Activated naive CD4-positive, alpha-beta T cell treated with anti-CD3 and anti-CD28 coated beads for 36 hours (primary cell): ENCODE measurements around the gene UNC79. TPM values are rescaled to one million over a fixed set of nuclear protein-coding genes. Genes with fewer than 3 reads are reported as not detected.

Experiments
- CTCF ChIA-PET: fragments of 350-600 bp; sonication (Branson Sonifier 250); formaldehyde crosslinking; loops from one replicate; lab custom pipeline; 2021; ENCODE audit warnings: antibody characterized with exemption; lab: Charles Lee
- DNase-seq: peaks from one replicate; pipeline ENCODE4 v3.0.0-alpha.2; 2020
- H3K27ac Mint-ChIP-seq: one replicate; pipeline ENCODE4 v1.8.0; 2021; ENCODE audit warnings: mild to moderate bottlenecking, mixed read lengths
- H3K27me3 Mint-ChIP-seq: one replicate; pipeline ENCODE4 v1.8.0; 2021; ENCODE audit warnings: low read depth, mixed read lengths
- H3K36me3 Mint-ChIP-seq: one replicate; pipeline ENCODE4 v1.8.0; 2021; ENCODE audit warnings: low read depth, mixed read lengths
- H3K4me1 Mint-ChIP-seq: one replicate; pipeline ENCODE4 v1.8.0; 2021; ENCODE audit warnings: low read depth, mixed read lengths
- H3K4me3 Mint-ChIP-seq: one replicate; pipeline ENCODE4 v1.8.0; 2021; ENCODE audit warnings: mild to moderate bottlenecking, moderate library complexity, mixed read lengths
- H3K9me3 Mint-ChIP-seq: one replicate; pipeline ENCODE4 v1.8.0; 2021; ENCODE audit warnings: mixed read lengths
- intact Hi-C: fragments of 100-400 bp; cut with micrococcal nuclease; formaldehyde crosslinking; loops from one replicate; pipeline ENCODE4 v1.15.1; 2023
- total RNA-seq, 2 experiments: library from RNA; stranded (reverse); gene quantifications; one replicate each; pipeline ENCODE4 v1.2.3, GENCODE V29; 2021

Gene UNC79
- total RNA-seq, 2 experiments from 2014 or later = 0.02 to 0.07 TPM

DNA sequence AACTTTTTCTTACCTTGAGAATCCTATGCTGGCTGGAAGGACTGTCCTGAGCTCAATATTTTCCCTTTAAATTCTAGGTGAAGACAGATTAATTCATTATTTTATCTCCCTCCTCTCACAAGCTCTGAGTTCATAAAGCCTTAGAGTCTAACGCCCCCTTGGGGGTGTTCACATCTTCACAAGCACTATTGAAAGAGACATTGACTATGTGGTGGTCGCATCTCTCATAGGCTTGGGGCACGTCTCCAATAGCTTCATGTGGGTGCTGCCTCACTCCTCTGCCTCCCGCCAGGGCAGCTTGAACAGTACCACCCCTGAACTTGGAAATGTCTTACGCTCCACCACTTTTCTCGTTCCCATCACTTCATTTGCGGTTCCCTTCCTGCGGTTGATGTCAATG is 106.2 kb downstream of the UNC79 start:
- peaks cover 19% of the 10 kb centered on the region for H3K27me3 Mint-ChIP-seq
- H3K4me3 Mint-ChIP-seq = no peak overlapping the region
- H3K4me1 Mint-ChIP-seq = no peaks in the 10 kb centered on the region
- CTCF ChIA-PET = no interaction called here
- no peak for DNase-seq
- H3K36me3 Mint-ChIP-seq = no peaks in the 10 kb centered on the region
- no peaks in the 10 kb centered on the region for H3K9me3 Mint-ChIP-seq
- intact Hi-C loops = loop anchor here (2.0 kb wide), 1 partner anchor 424 kb away; no protein-coding TSS in a partner anchor
- H3K27ac Mint-ChIP-seq = no peak overlapping the region

DNA sequence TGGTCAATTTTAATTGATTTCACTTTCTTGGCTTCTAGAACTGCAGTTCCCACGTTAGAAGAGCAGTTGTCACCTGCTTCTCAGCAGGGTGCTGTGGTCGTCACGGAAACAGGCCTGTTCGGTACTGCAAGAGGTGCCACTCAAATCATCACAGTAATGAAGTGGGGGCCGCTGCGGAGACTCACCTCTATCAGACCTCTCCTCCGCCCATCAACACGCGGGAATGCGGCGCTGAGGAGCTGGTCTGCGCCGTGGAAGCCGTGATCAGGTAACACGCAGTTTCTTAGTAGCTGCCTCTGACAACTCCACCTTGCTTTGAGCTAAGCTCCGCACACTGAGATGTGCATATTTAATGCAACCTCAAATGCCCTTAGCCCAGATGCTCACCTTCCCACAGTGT is 107.2 kb downstream of the UNC79 start:
- Mint-ChIP-seq H3K27ac (no peak overlapping the region), H3K9me3 (no peaks in the 10 kb centered on the region), H3K27me3 (peaks cover 16% of the 10 kb centered on the region), H3K4me3 (no peak overlapping the region), H3K4me1 (no peaks in the 10 kb centered on the region), H3K36me3 (no peaks in the 10 kb centered on the region)
- CTCF ChIA-PET = no interaction called here
- DNase-seq = no peak
- intact Hi-C loops = loop anchor here (2.0 kb wide), 1 partner anchor 425 kb away; no protein-coding TSS in a partner anchor

DNA sequence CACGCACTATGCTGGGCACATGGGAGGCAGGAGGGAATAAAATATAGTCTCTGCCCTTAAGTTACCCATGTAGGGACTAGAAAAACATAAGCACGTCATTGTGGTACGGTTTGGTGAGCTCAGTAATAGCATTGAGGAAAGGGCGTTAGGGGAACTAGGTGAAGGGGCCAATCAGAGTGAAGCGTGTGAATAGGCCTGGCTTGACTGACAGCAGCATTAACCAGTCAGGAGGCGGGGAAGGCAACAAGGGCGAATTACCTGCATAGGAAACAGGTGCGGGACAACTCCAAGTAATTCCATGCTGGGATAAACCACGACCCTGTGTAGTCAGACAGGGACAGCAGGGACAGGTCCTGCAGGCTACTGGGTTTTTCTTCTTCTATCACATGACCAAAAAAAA is 107.7 kb downstream of the UNC79 start:
- intact Hi-C loops = no loop called here
- no peaks in the 10 kb centered on the region for H3K9me3 Mint-ChIP-seq
- CTCF ChIA-PET = no interaction called here
- no peak overlapping the region for H3K4me3 Mint-ChIP-seq
- no peaks in the 10 kb centered on the region for H3K4me1 Mint-ChIP-seq
- no peak for DNase-seq
- no peaks in the 10 kb centered on the region for H3K36me3 Mint-ChIP-seq
- no peak overlapping the region for H3K27ac Mint-ChIP-seq
- peaks cover 16% of the 10 kb centered on the region for H3K27me3 Mint-ChIP-seq

DNA sequence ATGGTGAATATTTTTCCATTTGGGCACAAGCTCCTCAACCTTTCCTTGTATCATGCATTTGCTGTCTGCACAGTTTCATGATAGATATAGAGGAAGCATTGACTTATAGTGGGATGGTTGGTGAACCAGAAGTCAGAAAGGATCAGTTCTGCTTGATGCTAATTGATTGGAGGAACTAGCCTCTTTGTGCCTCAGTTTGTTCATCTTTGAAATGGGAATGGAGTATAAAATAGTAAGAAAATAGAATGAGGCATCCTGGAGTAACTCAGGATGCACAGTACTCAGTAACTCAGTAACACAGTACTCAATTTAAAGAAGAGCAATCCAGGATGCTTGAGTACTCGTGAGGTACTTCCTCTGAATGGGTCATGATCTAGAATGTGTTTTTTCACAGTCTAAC is 109.5 kb downstream of the UNC79 start:
- Mint-ChIP-seq H3K4me3 (no peak overlapping the region), H3K36me3 (no peaks in the 10 kb centered on the region), H3K27ac (no peak overlapping the region), H3K9me3 (no peaks in the 10 kb centered on the region), H3K27me3 (peaks cover 21% of the 10 kb centered on the region), H3K4me1 (no peaks in the 10 kb centered on the region)
- CTCF ChIA-PET = interaction anchor here (1.0 kb wide), 1 partner anchor 427 kb away, joined by 3 read pairs; no protein-coding TSS in a partner anchor
- no peak for DNase-seq
- intact Hi-C loops = loop anchor here (10.0 kb wide), 1 partner anchor 585 kb away; no protein-coding TSS in a partner anchor

DNA sequence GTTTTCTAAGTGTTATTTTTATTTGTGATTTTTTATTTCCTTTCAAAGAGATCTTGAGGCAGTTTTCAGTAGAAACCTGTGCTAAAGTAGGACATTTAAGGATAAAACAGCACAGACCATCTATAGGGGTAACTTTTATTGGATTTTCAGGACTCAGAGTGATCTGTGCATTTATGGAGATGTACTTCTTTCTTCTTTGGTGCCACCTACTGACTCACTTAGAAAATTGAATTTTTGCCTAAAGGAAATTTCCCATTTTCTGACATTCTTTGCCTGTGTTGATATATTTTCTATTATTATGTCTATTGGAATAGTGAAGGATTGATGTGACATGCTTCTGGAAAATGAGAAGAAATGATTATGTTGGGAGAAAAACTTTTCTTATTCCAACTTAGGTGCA is 113.0 kb downstream of the UNC79 start:
- Mint-ChIP-seq H3K4me3 (no peak overlapping the region), H3K9me3 (no peaks in the 10 kb centered on the region), H3K27me3 (peaks cover 15% of the 10 kb centered on the region), H3K4me1 (no peaks in the 10 kb centered on the region), H3K27ac (no peak overlapping the region), H3K36me3 (no peaks in the 10 kb centered on the region)
- DNase-seq = no peak
- intact Hi-C loops = loop anchor here (2.0 to 10.0 kb wide), 2 partner anchors 309 to 589 kb away; no protein-coding TSS in a partner anchor
- CTCF ChIA-PET = interaction anchor here (1.0 kb wide), 1 partner anchor 10 kb away, joined by 4 read pairs; no protein-coding TSS in a partner anchor

DNA sequence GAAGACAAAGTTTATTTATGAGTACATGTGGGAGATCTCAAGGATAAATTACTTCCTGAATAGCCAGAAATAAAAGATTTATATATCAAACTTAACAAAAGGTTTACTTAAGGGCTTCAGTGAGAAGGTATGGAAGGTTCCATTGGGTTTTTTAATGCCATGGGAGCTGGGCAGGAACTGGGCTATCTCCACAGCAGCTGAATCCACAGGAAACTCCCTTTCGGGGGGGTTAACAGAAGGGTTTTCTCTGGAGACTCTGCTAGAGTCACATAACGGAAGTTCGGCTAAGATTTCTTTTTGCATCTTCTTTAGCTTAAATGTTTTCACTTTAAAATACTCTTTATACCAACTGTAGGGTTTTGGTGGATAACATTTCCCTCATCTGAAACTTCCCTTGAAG is 113.5 kb downstream of the UNC79 start:
- no peaks in the 10 kb centered on the region for H3K9me3 Mint-ChIP-seq
- H3K4me3 Mint-ChIP-seq = no peak overlapping the region
- CTCF ChIA-PET = interaction anchor here (1.0 kb wide), 1 partner anchor 10 kb away, joined by 4 read pairs; no protein-coding TSS in a partner anchor
- H3K27me3 Mint-ChIP-seq = peaks cover 15% of the 10 kb centered on the region
- H3K27ac Mint-ChIP-seq = no peak overlapping the region
- intact Hi-C loops = loop anchor here (10.0 kb wide), 1 partner anchor 589 kb away; no protein-coding TSS in a partner anchor
- H3K36me3 Mint-ChIP-seq = no peaks in the 10 kb centered on the region
- no peak for DNase-seq
- H3K4me1 Mint-ChIP-seq = no peaks in the 10 kb centered on the region

DNA sequence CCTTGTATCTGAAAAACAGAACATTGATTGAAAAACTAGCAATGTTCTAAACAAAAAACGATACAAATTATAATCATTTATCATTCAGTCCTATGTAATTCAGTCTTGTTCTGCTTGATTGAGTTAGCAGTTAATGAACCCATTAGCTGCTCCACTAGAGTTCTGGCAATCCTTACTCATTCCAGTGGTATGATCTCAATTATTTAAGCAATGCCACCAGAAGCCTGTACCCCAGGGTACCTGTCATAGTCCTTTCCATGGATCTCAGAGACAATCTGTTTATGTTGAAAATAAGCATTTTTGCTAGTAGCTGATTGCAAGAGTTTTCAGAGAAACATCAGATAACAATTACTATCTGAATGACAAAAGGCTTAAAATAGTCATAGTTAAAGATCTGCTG is 115.9 kb downstream of the UNC79 start:
- no peak overlapping the region for H3K4me3 Mint-ChIP-seq
- CTCF ChIA-PET = interaction anchor here (1.0 kb wide), 2 partner anchors 369 to 987 kb away, joined by 3 to 5 read pairs; no protein-coding TSS in a partner anchor
- no peaks in the 10 kb centered on the region for H3K9me3 Mint-ChIP-seq
- intact Hi-C loops = loop anchor here (10.0 kb wide), 1 partner anchor 592 kb away; no protein-coding TSS in a partner anchor
- DNase-seq = no peak
- H3K36me3 Mint-ChIP-seq = no peaks in the 10 kb centered on the region
- H3K27ac Mint-ChIP-seq = no peak overlapping the region
- H3K4me1 Mint-ChIP-seq = no peaks in the 10 kb centered on the region
- H3K27me3 Mint-ChIP-seq = peaks cover 13% of the 10 kb centered on the region

DNA sequence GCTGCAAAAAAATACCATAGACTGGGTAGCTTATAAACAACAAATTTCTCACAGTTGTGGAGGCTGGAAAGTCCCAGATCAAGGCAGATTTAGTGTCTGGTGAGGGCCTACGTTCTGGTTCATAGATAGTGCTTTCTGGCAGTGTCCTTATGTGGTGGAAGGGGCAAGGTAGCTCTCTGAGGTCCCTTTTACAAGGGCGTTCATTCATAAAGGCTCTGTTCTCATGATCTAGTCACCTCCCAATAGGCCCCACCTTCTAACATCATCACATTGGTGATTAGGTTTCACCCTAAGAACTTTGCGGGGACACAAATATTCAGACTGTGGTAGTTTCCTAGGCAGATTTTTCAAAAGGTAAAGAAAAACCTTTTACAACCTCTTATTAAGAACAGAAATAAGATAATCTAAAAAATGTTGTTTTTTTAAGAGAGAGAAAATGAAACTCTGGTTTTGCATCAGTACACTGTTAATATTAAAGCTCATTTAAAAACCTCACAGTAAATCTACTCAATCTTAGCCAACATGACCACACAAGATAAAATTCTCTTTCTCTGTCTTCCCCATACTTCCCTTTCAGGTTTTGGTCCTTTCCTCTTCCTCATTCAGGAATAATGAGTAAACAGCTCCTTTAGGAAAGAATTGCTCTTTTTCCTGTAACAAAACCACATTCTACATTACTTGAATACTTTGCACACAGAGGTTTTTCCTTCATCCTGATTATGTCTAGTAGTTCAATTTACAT is 117.5 kb downstream of the UNC79 start:
- H3K9me3 Mint-ChIP-seq = no peaks in the 10 kb centered on the region
- no peaks in the 10 kb centered on the region for H3K4me1 Mint-ChIP-seq
- peaks cover 13% of the 10 kb centered on the region for H3K27me3 Mint-ChIP-seq
- no peak for DNase-seq
- H3K4me3 Mint-ChIP-seq = no peak overlapping the region
- H3K27ac Mint-ChIP-seq = no peak overlapping the region
- intact Hi-C loops = loop anchor here (10.0 kb wide), 1 partner anchor 593 kb away; no protein-coding TSS in a partner anchor
- no peaks in the 10 kb centered on the region for H3K36me3 Mint-ChIP-seq
- CTCF ChIA-PET = interaction anchor here (0.6 to 0.7 kb wide), 2 partner anchors 136 to 474 kb away, joined by 3 to 4 read pairs; no protein-coding TSS in a partner anchor

DNA sequence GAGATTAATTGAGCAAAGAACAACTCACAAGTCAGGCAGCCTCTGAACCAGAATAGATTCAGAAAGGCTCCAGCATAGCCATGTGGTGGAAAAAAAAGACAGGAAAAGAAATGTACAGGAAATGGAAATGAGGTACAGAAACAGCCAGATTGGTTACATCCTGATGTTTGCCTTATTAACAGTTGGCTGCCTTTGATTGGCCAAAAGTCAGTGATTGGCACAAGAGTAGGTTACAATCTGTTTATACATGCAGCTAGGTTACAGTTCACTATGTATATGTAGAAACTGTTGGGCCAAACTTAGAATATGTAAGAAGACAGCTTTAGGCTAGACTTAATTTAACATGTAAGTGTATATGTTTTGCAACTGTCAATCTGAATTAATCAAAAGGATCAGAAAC is 118.9 kb downstream of the UNC79 start:
- CTCF ChIA-PET = no interaction called here
- intact Hi-C loops = loop anchor here (10.0 kb wide), 1 partner anchor 595 kb away; no protein-coding TSS in a partner anchor
- Mint-ChIP-seq H3K4me3 (no peak overlapping the region), H3K27ac (no peak overlapping the region), H3K4me1 (no peaks in the 10 kb centered on the region), H3K9me3 (no peaks in the 10 kb centered on the region), H3K27me3 (peaks cover 11% of the 10 kb centered on the region), H3K36me3 (no peaks in the 10 kb centered on the region)
- DNase-seq = no peak

DNA sequence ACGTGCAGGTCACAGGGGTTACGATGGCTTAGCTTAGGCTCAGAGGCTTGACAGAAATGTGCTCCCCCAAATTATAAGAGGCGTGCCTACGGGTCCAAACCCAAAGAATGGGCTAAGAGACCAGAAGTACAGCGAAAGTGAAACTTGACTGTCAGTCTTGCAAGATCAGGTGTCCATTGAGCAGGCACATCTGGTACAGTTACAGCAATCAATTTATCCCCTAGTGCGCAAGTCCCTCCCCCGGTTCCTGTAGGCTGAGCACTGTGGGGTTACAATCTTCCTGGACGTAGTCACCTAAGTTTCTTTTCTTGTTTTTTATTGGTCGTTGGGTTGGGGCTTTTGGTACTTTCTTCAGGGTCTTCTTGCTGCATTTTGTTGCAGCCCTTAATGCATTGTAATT is 134.2 kb downstream of the UNC79 start:
- peaks cover 12% of the 10 kb centered on the region for H3K27me3 Mint-ChIP-seq
- DNase-seq = no peak
- H3K4me1 Mint-ChIP-seq = no peaks in the 10 kb centered on the region
- CTCF ChIA-PET = interaction anchor here (0.6 kb wide), 1 partner anchor 743 kb away, joined by 3 read pairs; no protein-coding TSS in a partner anchor
- no peak overlapping the region for H3K4me3 Mint-ChIP-seq
- no peaks in the 10 kb centered on the region for H3K9me3 Mint-ChIP-seq
- H3K27ac Mint-ChIP-seq = no peak overlapping the region
- intact Hi-C loops = no loop called here
- H3K36me3 Mint-ChIP-seq = no peaks in the 10 kb centered on the region

DNA sequence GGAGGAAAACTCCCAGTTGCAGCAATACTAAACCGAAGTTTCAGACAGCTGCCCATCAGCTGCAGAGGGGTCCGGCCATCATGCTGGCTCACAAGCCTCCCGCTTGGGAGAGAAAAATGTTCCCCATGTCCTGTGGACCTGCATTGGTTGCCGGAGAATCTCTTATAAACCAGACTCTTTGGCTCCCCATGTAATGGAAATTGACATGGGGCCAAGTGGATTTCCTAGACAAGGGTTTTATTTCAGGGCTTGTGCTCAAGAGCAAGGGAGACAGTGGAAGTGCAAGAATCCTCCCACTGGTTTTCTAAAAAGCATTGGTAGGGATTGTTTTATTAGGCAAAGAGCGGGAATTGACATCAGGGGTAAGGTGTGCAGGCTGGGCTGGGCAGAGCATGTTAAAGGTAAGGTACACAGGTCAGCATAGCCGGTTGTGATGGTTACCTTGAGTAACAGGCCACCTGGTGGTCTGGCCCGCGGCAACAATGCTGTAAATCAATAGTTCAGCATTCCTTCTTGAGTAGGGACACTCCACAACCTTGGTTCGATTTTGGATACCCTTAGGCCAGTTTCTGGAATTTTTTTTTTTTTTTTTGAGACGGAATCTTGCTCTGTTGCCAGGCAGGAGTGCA is 135.4 kb downstream of the UNC79 start:
- CTCF ChIA-PET = no interaction called here
- no peak overlapping the region for H3K27ac Mint-ChIP-seq

DNA sequence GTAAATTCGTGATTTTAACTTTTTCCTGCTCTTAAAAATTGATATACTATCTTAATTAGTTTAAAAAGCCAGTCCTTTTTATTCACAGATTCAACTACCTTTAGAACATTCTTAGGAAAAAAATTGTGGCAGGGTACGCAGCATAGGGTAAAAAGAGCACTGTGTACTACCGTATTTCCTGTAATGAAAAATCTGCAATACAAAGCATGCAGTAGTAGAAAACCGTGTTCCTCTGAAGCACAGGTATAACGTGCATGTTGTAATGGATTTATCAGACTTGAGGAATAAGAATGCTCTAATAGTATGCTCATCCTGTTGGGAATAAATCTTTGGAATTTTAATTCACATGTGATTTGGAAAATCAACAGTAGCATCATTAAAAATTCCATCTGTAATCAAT is 140.5 kb downstream of the UNC79 start:
- H3K36me3 Mint-ChIP-seq = no peaks in the 10 kb centered on the region
- CTCF ChIA-PET = no interaction called here
- no peaks in the 10 kb centered on the region for H3K9me3 Mint-ChIP-seq
- intact Hi-C loops = no loop called here
- H3K27ac Mint-ChIP-seq = no peak overlapping the region
- DNase-seq = no peak
- H3K27me3 Mint-ChIP-seq = peaks cover 22% of the 10 kb centered on the region
- H3K4me1 Mint-ChIP-seq = no peaks in the 10 kb centered on the region
- H3K4me3 Mint-ChIP-seq = no peak overlapping the region

More for the DNA sequence above, 135.4 kb downstream of the UNC79 start:
- intact Hi-C loops = no loop called here
- peaks cover 12% of the 10 kb centered on the region for H3K27me3 Mint-ChIP-seq
- no peak for DNase-seq
- H3K4me1 Mint-ChIP-seq = no peaks in the 10 kb centered on the region
- no peak overlapping the region for H3K4me3 Mint-ChIP-seq
- H3K36me3 Mint-ChIP-seq = no peaks in the 10 kb centered on the region
- no peaks in the 10 kb centered on the region for H3K9me3 Mint-ChIP-seq
